ENCODE measurements around the gene TRMT11.

Gene TRMT11

GRCh38 chr6:126069449-126069848 lies 83.1 kb downstream of the TRMT11 start:
- no peaks in the 10 kb centered on the region for H3K9me3 ChIP-seq
- in situ Hi-C loops (cut with MboI; ENCODE audit: low sequenced_read_pairs): no loop called here
- H3K4me1 ChIP-seq: no peaks in the 10 kb centered on the region
- no peak for DNase-seq (ENCODE audit: low spot score in 2 of 2)
- H3K27me3 ChIP-seq (ENCODE audit: low read depth): no peaks in the 10 kb centered on the region
- no peaks in the 10 kb centered on the region for H3K36me3 ChIP-seq (replicated peaks)
- H3K4me3 ChIP-seq: no peak overlapping the region

- Histone ChIP-seq H3K4me1 (no peaks in the 10 kb centered on the region), H3K27me3 (ENCODE audit: low read depth) (no peaks in the 10 kb centered on the region), H3K4me3 (no peak overlapping the region), H3K36me3 (replicated peaks) (no peaks in the 10 kb centered on the region), H3K9me3 (no peaks in the 10 kb centered on the region)
- in situ Hi-C loops (cut with MboI; ENCODE audit: low sequenced_read_pairs): no loop called here
- DNase-seq (ENCODE audit: low spot score in 2 of 2): no peak
Observed at GRCh38 chr6:126071000-126071647, 84.8 kb downstream of the TRMT11 start.

GRCh38 chr6:126072172-126072571 lies 85.8 kb downstream of the TRMT11 start:
- in situ Hi-C loops (cut with MboI; ENCODE audit: low sequenced_read_pairs): no loop called here
- H3K27me3 ChIP-seq (ENCODE audit: low read depth): no peaks in the 10 kb centered on the region
- no peak overlapping the region for H3K4me3 ChIP-seq
- no peak for DNase-seq (ENCODE audit: low spot score in 2 of 2)
- no peaks in the 10 kb centered on the region for H3K9me3 ChIP-seq
- no peaks in the 10 kb centered on the region for H3K36me3 ChIP-seq (replicated peaks)
- H3K4me1 ChIP-seq: no peaks in the 10 kb centered on the region

- Histone ChIP-seq H3K36me3 (replicated peaks) (no peaks in the 10 kb centered on the region), H3K4me3 (no peak overlapping the region), H3K9me3 (no peaks in the 10 kb centered on the region), H3K4me1 (no peaks in the 10 kb centered on the region), H3K27me3 (ENCODE audit: low read depth) (no peaks in the 10 kb centered on the region)
- no peak for DNase-seq (ENCODE audit: low spot score in 2 of 2)
- in situ Hi-C loops (cut with MboI; ENCODE audit: low sequenced_read_pairs): no loop called here
Observed at GRCh38 chr6:126072834-126073233, 86.5 kb downstream of the TRMT11 start.

- H3K4me3 ChIP-seq: no peak overlapping the region
- no peak for DNase-seq (ENCODE audit: low spot score in 2 of 2)
- no peaks in the 10 kb centered on the region for H3K36me3 ChIP-seq (replicated peaks)
- H3K4me1 ChIP-seq: no peaks in the 10 kb centered on the region
- no peaks in the 10 kb centered on the region for H3K27me3 ChIP-seq (ENCODE audit: low read depth)
- no peaks in the 10 kb centered on the region for H3K9me3 ChIP-seq
- in situ Hi-C loops (cut with MboI; ENCODE audit: low sequenced_read_pairs): no loop called here
Observed at GRCh38 chr6:126075335-126076071, 89.2 kb downstream of the TRMT11 start.

GRCh38 chr6:126076992-126077664 lies 90.8 kb downstream of the TRMT11 start:
- no peaks in the 10 kb centered on the region for H3K9me3 ChIP-seq
- no peaks in the 10 kb centered on the region for H3K4me1 ChIP-seq
- in situ Hi-C loops (cut with MboI; ENCODE audit: low sequenced_read_pairs): no loop called here
- no peaks in the 10 kb centered on the region for H3K36me3 ChIP-seq (replicated peaks)
- no peaks in the 10 kb centered on the region for H3K27me3 ChIP-seq (ENCODE audit: low read depth)
- DNase-seq (ENCODE audit: low spot score in 2 of 2): no peak
- H3K4me3 ChIP-seq: no peak overlapping the region

- in situ Hi-C loops (cut with MboI; ENCODE audit: low sequenced_read_pairs): no loop called here
- DNase-seq (ENCODE audit: low spot score in 2 of 2): no peak
- Histone ChIP-seq H3K27me3 (ENCODE audit: low read depth) (no peaks in the 10 kb centered on the region), H3K4me3 (no peak overlapping the region), H3K36me3 (replicated peaks) (no peaks in the 10 kb centered on the region), H3K4me1 (no peaks in the 10 kb centered on the region), H3K9me3 (no peaks in the 10 kb centered on the region)
Observed at GRCh38 chr6:126077810-126078776, 91.8 kb downstream of the TRMT11 start.

GRCh38 chr6:126083875-126084274 lies 97.5 kb downstream of the TRMT11 start:
- no peaks in the 10 kb centered on the region for H3K27me3 ChIP-seq (ENCODE audit: low read depth)
- in situ Hi-C loops (cut with MboI; ENCODE audit: low sequenced_read_pairs): no loop called here
- no peaks in the 10 kb centered on the region for H3K4me1 ChIP-seq
- H3K36me3 ChIP-seq (replicated peaks): no peaks in the 10 kb centered on the region
- H3K4me3 ChIP-seq: no peak overlapping the region
- H3K9me3 ChIP-seq: no peaks in the 10 kb centered on the region
- DNase-seq (ENCODE audit: low spot score in 2 of 2): no peak

- Histone ChIP-seq H3K36me3 (replicated peaks) (no peaks in the 10 kb centered on the region), H3K9me3 (no peaks in the 10 kb centered on the region), H3K27me3 (ENCODE audit: low read depth) (no peaks in the 10 kb centered on the region), H3K4me1 (peaks cover 6% of the 10 kb centered on the region), H3K4me3 (no peak overlapping the region)
- DNase-seq (ENCODE audit: low spot score in 2 of 2): no peak
- in situ Hi-C loops (cut with MboI; ENCODE audit: low sequenced_read_pairs): no loop called here
Observed at GRCh38 chr6:126086560-126086959, 100.2 kb downstream of the TRMT11 start.
